SK-N-SH treated with all-trans-retinoic acid at 6 μM for 48 hours (cell line): Measurements from ENCODE around the gene SMIM8.
A peak's percentile ranks its signal among the peaks of the same experiment; 100 is the strongest.

ENCODE experiments used
- ATAC-seq: fragments of 200-7000 bp; cut with Tn5 transposase; 3 replicates; pipeline ENCODE4 v1.9.1; 2020; ENCODE audit warnings: mild to moderate bottlenecking, moderate library complexity
- CREB5 ChIP-seq: fragments of 250-450 bp; sonication (Bioruptor Pico); IDR thresholded peaks from 2 replicates; pipeline ENCODE4 v1.5.1; 2020; ENCODE audit warnings: low read depth, mild to moderate bottlenecking, moderate library complexity
- CSDC2 ChIP-seq: fragments of 250-450 bp; sonication (Bioruptor Pico); IDR thresholded peaks from 2 replicates; pipeline ENCODE4 v1.5.0; 2020; ENCODE audit warnings: mild to moderate bottlenecking, moderate library complexity
- CSRNP3 ChIP-seq: fragments of 250-450 bp; sonication (Bioruptor Pico); IDR thresholded peaks from 2 replicates; pipeline ENCODE4 v1.5.1; 2021; ENCODE audit warnings: mild to moderate bottlenecking, moderate library complexity
- ESRRG ChIP-seq: fragments of 250-450 bp; sonication (Bioruptor Pico); IDR thresholded peaks from 2 replicates; pipeline ENCODE4 v1.6.1; 2021; ENCODE audit warnings: mild to moderate bottlenecking
- ISL1 ChIP-seq: fragments of 250-450 bp; sonication (Bioruptor Pico); IDR thresholded peaks from 2 replicates; pipeline ENCODE4 v2.1.2; 2022; ENCODE audit warnings: mild to moderate bottlenecking, moderate library complexity
- OSR1 ChIP-seq: fragments of 250-450 bp; sonication (Bioruptor Pico); IDR thresholded peaks from 2 replicates; pipeline ENCODE4 v1.8.0; 2022; ENCODE audit warnings: moderate library complexity, mild to moderate bottlenecking, inconsistent platforms
- PATZ1 ChIP-seq: fragments of 250-450 bp; sonication (Bioruptor Pico); IDR thresholded peaks from 2 replicates; pipeline ENCODE4 v1.8.0; 2020; ENCODE audit warnings: mild to moderate bottlenecking, moderate library complexity, borderline replicate concordance
- POU6F1 ChIP-seq: fragments of 250-450 bp; sonication (Bioruptor Pico); IDR thresholded peaks from 2 replicates; pipeline ENCODE4 v1.8.0; 2021; ENCODE audit warnings: low read depth, mild to moderate bottlenecking, moderate library complexity, borderline replicate concordance
- PPARA ChIP-seq: fragments of 250-450 bp; sonication (Bioruptor Pico); IDR thresholded peaks from 2 replicates; pipeline ENCODE4 v1.5.0; 2020; ENCODE audit warnings: mild to moderate bottlenecking, borderline replicate concordance
- RARB ChIP-seq: fragments of 250-450 bp; sonication (Bioruptor Pico); IDR thresholded peaks from 2 replicates; pipeline ENCODE4 v1.8.0; 2021; ENCODE audit warnings: mild to moderate bottlenecking, moderate library complexity
- SNAI2 ChIP-seq: fragments of 250-450 bp; sonication (Bioruptor Pico); IDR thresholded peaks from 2 replicates; pipeline ENCODE4 v1.5.0; 2020; ENCODE audit warnings: mild to moderate bottlenecking, moderate library complexity
- TOX ChIP-seq: fragments of 250-450 bp; sonication (Bioruptor Pico); IDR thresholded peaks from 2 replicates; pipeline ENCODE4 v1.8.0; 2021; ENCODE audit warnings: mild to moderate bottlenecking, moderate library complexity, borderline replicate concordance
- TSHZ2 ChIP-seq: fragments of 250-450 bp; sonication (Bioruptor Pico); IDR thresholded peaks from 2 replicates; pipeline ENCODE4 v1.5.0; 2020; ENCODE audit warnings: mild to moderate bottlenecking, moderate library complexity
- ZFP3 ChIP-seq: fragments of 250-450 bp; sonication (Bioruptor Pico); IDR thresholded peaks from 2 replicates; pipeline ENCODE4 v1.5.0; 2020; ENCODE audit warnings: mild to moderate bottlenecking, moderate library complexity
- ZFP30 ChIP-seq: fragments of 450-650 bp; formaldehyde crosslinking; IDR thresholded peaks from 2 replicates; pipeline ENCODE4 v1.5.0; 2022; ENCODE audit warnings: mild to moderate bottlenecking, moderate library complexity
- ZNF565 ChIP-seq: fragments of 450-650 bp; formaldehyde crosslinking; conservative IDR thresholded peaks from 2 replicates; pipeline ENCODE4 v1.5.0; 2020; ENCODE audit warnings: low read depth, mild to moderate bottlenecking, moderate library complexity
- ZNF70 ChIP-seq: fragments of 450-650 bp; formaldehyde crosslinking; IDR thresholded peaks from 2 replicates; pipeline ENCODE4 v1.5.0; 2020; ENCODE audit warnings: mild to moderate bottlenecking, moderate library complexity
- ZNF8 ChIP-seq: fragments of 450-650 bp; formaldehyde crosslinking; IDR thresholded peaks from 2 replicates; pipeline ENCODE4 v1.5.0; 2020; ENCODE audit warnings: mild to moderate bottlenecking, moderate library complexity

Gene SMIM8

GRCh38 chr6:87322304-87323212, at the start of gene SMIM8:
Gene SMIM8, plus strand, starts transcription at chr6:87322588. Its CDS starts 14,444 bp downstream, at chr6:87337032.
- peak; percentile 100 for ATAC-seq
- TF ChIP-seq CSRNP3: no peak
- 0 out of 2 replicates have a peak, but pooled peaks have one; percentile 14 for TF ChIP-seq PPARA (CRISPR knock-in tag)

- TF ChIP-seq POU6F1 (CRISPR knock-in tag) (no peak), ZNF70 (CRISPR knock-in tag) (no peak), ESRRG (CRISPR knock-in tag) (no peak), ZNF565 (CRISPR knock-in tag) (no peak), PATZ1 (CRISPR knock-in tag) (no peak), OSR1 (CRISPR knock-in tag) (no peak), ZFP30 (no peak), ZNF8 (CRISPR knock-in tag) (no peak), ISL1 (CRISPR knock-in tag) (no peak), PPARA (CRISPR knock-in tag) (no peak), TOX (CRISPR knock-in tag) (no peak), CSDC2 (no peak), CSRNP3 (no peak)
- peak; percentile 87 for ATAC-seq
Measured at GRCh38 chr6:87274660-87275274, 47.6 kb upstream of the SMIM8 start.

- TF ChIP-seq CSDC2 (no peak), ISL1 (CRISPR knock-in tag) (no peak), PATZ1 (CRISPR knock-in tag) (no peak), CSRNP3 (no peak), SNAI2 (CRISPR knock-in tag) (no peak), RARB (CRISPR knock-in tag) (no peak), CREB5 (CRISPR knock-in tag) (no peak), ZFP3 (no peak), TSHZ2 (CRISPR knock-in tag) (no peak), TOX (CRISPR knock-in tag) (no peak), ZNF565 (CRISPR knock-in tag) (no peak), ESRRG (CRISPR knock-in tag) (no peak)
Measured at GRCh38 chr6:87276624-87277023, 45.8 kb upstream of the SMIM8 start.

More at GRCh38 chr6:87276624-87277023, 45.8 kb upstream of the SMIM8 start:
- ATAC-seq: no peak
